ENCODE measurements around the gene TTLL7.

GRCh38 chr1:83896299-83896698 is 102.6 kb downstream of the TTLL7 start:
- TF ChIP-seq, protein P1, sequence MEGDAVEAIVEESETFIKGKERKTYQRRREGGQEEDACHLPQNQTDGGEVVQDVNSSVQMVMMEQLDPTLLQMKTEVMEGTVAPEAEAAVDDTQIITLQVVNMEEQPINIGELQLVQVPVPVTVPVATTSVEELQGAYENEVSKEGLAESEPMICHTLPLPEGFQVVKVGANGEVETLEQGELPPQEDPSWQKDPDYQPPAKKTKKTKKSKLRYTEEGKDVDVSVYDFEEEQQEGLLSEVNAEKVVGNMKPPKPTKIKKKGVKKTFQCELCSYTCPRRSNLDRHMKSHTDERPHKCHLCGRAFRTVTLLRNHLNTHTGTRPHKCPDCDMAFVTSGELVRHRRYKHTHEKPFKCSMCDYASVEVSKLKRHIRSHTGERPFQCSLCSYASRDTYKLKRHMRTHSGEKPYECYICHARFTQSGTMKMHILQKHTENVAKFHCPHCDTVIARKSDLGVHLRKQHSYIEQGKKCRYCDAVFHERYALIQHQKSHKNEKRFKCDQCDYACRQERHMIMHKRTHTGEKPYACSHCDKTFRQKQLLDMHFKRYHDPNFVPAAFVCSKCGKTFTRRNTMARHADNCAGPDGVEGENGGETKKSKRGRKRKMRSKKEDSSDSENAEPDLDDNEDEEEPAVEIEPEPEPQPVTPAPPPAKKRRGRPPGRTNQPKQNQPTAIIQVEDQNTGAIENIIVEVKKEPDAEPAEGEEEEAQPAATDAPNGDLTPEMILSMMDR (IDR thresholded peaks at IDR 0.05), result no peak
- TF ChIP-seq POLR2A (IDR thresholded peaks at IDR 0.05; ENCODE audit: low read depth) (no peak), POLR2AphosphoS5 (IDR thresholded peaks at IDR 0.05) (no peak), EP300 (IDR thresholded peaks at IDR 0.05) (no peak)
